Osteocyte (in vitro differentiated cells): ENCODE measurements around the gene EEF1A2. TPM values are rescaled to one million over a fixed set of nuclear protein-coding genes. Genes with fewer than 3 reads are reported as not detected.

ENCODE experiments used
- DNase-seq: peaks from one replicate; pipeline ENCODE4 v3.0.0; 2021; ENCODE audit warnings: mixed read lengths; ENCODE audit not compliant: unreplicated experiment; ENCODE audit errors: extremely low spot score
- H3K27ac Mint-ChIP-seq: one replicate; pipeline ENCODE4 v1.8.0; 2021; ENCODE audit warnings: mild to moderate bottlenecking, mixed read lengths; ENCODE audit not compliant: unreplicated experiment
- H3K27me3 Mint-ChIP-seq: one replicate; pipeline ENCODE4 v1.8.0; 2021; ENCODE audit warnings: mixed read lengths; ENCODE audit not compliant: unreplicated experiment
- H3K36me3 Mint-ChIP-seq: one replicate; pipeline ENCODE4 v1.8.0; 2021; ENCODE audit warnings: mixed read lengths; ENCODE audit not compliant: unreplicated experiment
- H3K4me1 Mint-ChIP-seq: one replicate; pipeline ENCODE4 v1.8.0; 2021; ENCODE audit warnings: mixed read lengths; ENCODE audit not compliant: unreplicated experiment
- H3K4me3 Mint-ChIP-seq: one replicate; pipeline ENCODE4 v1.8.0; 2021; ENCODE audit warnings: mild to moderate bottlenecking, moderate library complexity, mixed read lengths; ENCODE audit not compliant: unreplicated experiment
- H3K9me3 Mint-ChIP-seq: one replicate; pipeline ENCODE4 v1.8.0; 2021; ENCODE audit warnings: mixed read lengths; ENCODE audit not compliant: unreplicated experiment
- total RNA-seq: library from RNA; stranded (reverse); gene quantifications from 2 replicates; pipeline ENCODE4 v1.2.1, GENCODE V29; 2021
- TF ChIP-seq, protein P1 (sequence below): fragments of 200-600 bp; sonication (generic); IDR thresholded peaks from 2 replicates; pipeline ENCODE4 v1.5.0; 2021; ENCODE audit warnings: antibody characterized with exemption, mild to moderate bottlenecking, moderate library complexity

The EEF1A2 gene
- total RNA-seq, 1 donor from 2014 or later, result 0.56 TPM

DNA sequence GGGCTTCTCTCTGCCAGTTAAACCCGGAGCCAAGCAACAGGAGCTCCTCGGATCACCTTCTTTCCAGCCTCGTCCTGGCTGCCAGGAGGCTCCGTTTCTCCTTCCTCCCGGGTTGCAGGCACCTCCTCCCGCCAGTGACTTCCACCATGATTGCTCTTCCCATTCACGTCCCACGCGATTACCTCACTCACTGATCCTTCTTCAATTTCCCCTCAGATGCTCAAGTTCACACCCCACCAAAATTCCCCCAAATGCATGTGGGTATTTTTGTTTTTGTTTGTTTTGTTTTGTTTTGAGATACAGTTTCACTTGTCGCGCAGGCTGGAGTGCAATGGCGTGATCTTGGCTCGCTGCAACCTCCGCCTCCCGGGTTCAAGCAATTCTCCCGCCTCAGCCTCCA is 51.6 kb downstream of the EEF1A2 start:
- H3K4me3 Mint-ChIP-seq, result no peak overlapping the region
- H3K36me3 Mint-ChIP-seq, result no peaks in the 10 kb centered on the region
- no peaks in the 10 kb centered on the region for H3K4me1 Mint-ChIP-seq
- H3K9me3 Mint-ChIP-seq, result no peaks in the 10 kb centered on the region
- TF ChIP-seq, protein P1, sequence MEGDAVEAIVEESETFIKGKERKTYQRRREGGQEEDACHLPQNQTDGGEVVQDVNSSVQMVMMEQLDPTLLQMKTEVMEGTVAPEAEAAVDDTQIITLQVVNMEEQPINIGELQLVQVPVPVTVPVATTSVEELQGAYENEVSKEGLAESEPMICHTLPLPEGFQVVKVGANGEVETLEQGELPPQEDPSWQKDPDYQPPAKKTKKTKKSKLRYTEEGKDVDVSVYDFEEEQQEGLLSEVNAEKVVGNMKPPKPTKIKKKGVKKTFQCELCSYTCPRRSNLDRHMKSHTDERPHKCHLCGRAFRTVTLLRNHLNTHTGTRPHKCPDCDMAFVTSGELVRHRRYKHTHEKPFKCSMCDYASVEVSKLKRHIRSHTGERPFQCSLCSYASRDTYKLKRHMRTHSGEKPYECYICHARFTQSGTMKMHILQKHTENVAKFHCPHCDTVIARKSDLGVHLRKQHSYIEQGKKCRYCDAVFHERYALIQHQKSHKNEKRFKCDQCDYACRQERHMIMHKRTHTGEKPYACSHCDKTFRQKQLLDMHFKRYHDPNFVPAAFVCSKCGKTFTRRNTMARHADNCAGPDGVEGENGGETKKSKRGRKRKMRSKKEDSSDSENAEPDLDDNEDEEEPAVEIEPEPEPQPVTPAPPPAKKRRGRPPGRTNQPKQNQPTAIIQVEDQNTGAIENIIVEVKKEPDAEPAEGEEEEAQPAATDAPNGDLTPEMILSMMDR, result no peak
- no peak overlapping the region for H3K27ac Mint-ChIP-seq
- H3K27me3 Mint-ChIP-seq, result no peaks in the 10 kb centered on the region
- no peak for DNase-seq

DNA sequence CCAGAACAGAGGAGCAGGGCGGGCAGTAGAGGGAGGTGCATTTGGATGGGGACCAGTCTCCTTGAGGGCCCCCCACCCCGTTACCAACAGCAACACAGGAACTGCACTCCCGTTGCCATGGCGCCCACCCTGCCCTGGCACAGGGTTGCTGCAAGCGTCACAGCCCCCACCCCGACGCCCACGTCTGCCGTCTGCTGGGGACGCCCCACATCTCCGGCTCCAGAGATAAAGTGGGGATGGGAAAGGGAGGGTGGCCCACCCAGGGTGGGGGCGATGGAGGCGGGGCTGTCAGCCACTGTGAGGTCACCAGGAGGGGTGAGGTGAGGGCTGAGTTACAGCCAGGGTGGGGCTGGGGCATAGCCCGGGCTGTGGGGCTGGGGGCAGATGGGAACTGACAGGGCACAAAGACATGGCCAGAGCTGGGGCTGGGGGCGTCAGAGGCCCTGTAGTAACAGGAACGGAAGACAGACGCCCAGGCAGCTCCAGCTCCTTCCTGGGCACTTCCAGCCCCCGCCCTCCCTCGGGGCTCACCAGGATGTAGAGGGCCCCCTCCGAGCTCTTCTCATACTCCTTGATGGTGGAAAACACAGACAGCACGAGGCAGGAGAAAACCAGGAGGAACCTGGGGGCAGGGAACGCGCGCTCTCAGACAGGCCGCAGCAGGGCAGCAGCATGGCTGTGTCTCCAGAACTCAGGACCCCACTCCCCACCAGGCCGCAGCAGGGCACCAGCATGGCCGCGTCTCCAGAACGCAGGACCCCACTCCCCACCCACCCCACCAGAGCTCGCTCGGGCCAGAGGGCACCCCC is 52.5 kb downstream of the EEF1A2 start:
- TF ChIP-seq, protein P1, result no peak
- Mint-ChIP-seq H3K27me3 (no peaks in the 10 kb centered on the region), H3K9me3 (no peaks in the 10 kb centered on the region), H3K36me3 (no peaks in the 10 kb centered on the region), H3K4me3 (no peak overlapping the region), H3K27ac (no peak overlapping the region), H3K4me1 (no peaks in the 10 kb centered on the region)
- DNase-seq, result no peak

DNA sequence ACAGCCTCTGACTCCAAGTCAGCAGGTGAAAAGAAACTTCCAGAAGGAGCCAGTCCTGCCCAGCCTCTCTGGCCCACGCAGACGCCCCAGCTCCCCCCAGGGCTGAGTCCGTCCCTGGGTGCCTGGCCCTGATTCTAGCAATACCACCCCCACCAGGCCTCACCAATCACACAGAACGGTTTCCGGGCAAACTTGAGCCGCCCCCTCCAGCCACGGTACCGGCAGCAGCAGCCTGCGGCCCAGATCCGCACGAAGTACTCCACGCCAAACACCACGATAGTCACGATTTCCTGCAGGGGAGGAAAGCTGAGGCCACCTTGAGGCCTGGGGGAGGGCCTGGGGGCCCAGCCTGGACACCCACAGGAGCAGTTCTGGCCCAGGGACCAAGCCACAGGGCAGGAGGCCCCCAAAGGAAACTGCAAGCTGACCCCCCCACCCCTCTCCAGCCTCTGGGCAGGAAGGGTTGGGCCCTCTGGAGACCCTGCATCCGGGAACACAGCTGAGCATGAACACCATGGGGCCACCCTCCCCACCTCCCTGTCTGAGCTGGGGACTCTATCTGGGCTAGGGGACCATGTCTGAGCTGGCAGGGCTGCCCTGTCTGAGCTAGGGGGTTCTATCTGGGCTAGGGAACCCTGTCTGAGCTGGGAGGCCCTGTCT is 53.7 kb downstream of the EEF1A2 start:
- H3K4me1 Mint-ChIP-seq, result no peaks in the 10 kb centered on the region
- TF ChIP-seq, protein P1, result no peak
- H3K4me3 Mint-ChIP-seq, result no peak overlapping the region
- no peak for DNase-seq
- H3K36me3 Mint-ChIP-seq, result no peaks in the 10 kb centered on the region
- H3K9me3 Mint-ChIP-seq, result no peaks in the 10 kb centered on the region
- no peak overlapping the region for H3K27ac Mint-ChIP-seq
- no peaks in the 10 kb centered on the region for H3K27me3 Mint-ChIP-seq

DNA sequence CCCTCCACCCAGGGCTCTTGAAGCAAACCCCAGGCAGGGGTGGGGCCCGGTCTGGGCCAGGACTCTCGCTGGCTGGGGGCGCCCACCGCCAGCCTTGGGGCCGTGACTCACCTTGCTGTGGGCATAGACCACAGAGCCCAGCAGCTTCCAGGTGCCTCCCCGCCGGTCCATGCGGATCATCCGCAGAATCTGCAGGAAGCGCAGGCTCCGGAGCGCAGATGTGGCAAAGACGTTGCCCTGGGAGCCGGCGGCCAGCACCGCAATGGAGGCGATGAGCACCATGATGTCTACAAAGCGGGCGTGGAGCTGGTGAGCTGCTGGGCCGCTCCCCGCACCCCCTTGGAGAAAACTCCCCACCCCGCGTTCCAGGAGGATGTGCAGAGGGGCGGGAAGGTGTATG is 54.3 kb downstream of the EEF1A2 start:
- no peak for DNase-seq
- Mint-ChIP-seq H3K4me1 (no peaks in the 10 kb centered on the region), H3K9me3 (no peaks in the 10 kb centered on the region), H3K36me3 (no peaks in the 10 kb centered on the region), H3K27ac (no peak overlapping the region), H3K27me3 (no peaks in the 10 kb centered on the region), H3K4me3 (no peak overlapping the region)
- TF ChIP-seq, protein P1, result no peak
